ENCODE results near the gene SLC25A29. TPM values are rescaled to one million over a fixed set of nuclear protein-coding genes. Genes with fewer than 3 reads are reported as not detected.

Gene SLC25A29
- total and polyA plus RNA-seq, 2 of the 8 experiments (the other 6 are each of a cell fraction or from before 2014, with no cell fraction given), result 135 to 177 TPM

- TF ChIP-seq, protein P1, sequence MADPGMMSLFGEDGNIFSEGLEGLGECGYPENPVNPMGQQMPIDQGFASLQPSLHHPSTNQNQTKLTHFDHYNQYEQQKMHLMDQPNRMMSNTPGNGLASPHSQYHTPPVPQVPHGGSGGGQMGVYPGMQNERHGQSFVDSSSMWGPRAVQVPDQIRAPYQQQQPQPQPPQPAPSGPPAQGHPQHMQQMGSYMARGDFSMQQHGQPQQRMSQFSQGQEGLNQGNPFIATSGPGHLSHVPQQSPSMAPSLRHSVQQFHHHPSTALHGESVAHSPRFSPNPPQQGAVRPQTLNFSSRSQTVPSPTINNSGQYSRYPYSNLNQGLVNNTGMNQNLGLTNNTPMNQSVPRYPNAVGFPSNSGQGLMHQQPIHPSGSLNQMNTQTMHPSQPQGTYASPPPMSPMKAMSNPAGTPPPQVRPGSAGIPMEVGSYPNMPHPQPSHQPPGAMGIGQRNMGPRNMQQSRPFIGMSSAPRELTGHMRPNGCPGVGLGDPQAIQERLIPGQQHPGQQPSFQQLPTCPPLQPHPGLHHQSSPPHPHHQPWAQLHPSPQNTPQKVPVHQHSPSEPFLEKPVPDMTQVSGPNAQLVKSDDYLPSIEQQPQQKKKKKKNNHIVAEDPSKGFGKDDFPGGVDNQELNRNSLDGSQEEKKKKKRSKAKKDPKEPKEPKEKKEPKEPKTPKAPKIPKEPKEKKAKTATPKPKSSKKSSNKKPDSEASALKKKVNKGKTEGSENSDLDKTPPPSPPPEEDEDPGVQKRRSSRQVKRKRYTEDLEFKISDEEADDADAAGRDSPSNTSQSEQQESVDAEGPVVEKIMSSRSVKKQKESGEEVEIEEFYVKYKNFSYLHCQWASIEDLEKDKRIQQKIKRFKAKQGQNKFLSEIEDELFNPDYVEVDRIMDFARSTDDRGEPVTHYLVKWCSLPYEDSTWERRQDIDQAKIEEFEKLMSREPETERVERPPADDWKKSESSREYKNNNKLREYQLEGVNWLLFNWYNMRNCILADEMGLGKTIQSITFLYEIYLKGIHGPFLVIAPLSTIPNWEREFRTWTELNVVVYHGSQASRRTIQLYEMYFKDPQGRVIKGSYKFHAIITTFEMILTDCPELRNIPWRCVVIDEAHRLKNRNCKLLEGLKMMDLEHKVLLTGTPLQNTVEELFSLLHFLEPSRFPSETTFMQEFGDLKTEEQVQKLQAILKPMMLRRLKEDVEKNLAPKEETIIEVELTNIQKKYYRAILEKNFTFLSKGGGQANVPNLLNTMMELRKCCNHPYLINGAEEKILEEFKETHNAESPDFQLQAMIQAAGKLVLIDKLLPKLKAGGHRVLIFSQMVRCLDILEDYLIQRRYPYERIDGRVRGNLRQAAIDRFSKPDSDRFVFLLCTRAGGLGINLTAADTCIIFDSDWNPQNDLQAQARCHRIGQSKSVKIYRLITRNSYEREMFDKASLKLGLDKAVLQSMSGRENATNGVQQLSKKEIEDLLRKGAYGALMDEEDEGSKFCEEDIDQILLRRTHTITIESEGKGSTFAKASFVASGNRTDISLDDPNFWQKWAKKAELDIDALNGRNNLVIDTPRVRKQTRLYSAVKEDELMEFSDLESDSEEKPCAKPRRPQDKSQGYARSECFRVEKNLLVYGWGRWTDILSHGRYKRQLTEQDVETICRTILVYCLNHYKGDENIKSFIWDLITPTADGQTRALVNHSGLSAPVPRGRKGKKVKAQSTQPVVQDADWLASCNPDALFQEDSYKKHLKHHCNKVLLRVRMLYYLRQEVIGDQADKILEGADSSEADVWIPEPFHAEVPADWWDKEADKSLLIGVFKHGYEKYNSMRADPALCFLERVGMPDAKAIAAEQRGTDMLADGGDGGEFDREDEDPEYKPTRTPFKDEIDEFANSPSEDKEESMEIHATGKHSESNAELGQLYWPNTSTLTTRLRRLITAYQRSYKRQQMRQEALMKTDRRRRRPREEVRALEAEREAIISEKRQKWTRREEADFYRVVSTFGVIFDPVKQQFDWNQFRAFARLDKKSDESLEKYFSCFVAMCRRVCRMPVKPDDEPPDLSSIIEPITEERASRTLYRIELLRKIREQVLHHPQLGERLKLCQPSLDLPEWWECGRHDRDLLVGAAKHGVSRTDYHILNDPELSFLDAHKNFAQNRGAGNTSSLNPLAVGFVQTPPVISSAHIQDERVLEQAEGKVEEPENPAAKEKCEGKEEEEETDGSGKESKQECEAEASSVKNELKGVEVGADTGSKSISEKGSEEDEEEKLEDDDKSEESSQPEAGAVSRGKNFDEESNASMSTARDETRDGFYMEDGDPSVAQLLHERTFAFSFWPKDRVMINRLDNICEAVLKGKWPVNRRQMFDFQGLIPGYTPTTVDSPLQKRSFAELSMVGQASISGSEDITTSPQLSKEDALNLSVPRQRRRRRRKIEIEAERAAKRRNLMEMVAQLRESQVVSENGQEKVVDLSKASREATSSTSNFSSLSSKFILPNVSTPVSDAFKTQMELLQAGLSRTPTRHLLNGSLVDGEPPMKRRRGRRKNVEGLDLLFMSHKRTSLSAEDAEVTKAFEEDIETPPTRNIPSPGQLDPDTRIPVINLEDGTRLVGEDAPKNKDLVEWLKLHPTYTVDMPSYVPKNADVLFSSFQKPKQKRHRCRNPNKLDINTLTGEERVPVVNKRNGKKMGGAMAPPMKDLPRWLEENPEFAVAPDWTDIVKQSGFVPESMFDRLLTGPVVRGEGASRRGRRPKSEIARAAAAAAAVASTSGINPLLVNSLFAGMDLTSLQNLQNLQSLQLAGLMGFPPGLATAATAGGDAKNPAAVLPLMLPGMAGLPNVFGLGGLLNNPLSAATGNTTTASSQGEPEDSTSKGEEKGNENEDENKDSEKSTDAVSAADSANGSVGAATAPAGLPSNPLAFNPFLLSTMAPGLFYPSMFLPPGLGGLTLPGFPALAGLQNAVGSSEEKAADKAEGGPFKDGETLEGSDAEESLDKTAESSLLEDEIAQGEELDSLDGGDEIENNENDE (IDR thresholded peaks at IDR 0.05; ENCODE audit: insufficient replicate concordance, low read length), result no peak
- TF ChIP-seq TEAD4 (IDR thresholded peaks at IDR 0.05; ENCODE audit: low read depth, low read length), result peak; percentile 75
- peak; percentile 77; the same call in 1 of the 2 replicates for TF ChIP-seq RBBP5 (IDR thresholded peaks at IDR 0.05; ENCODE audit: borderline replicate concordance, low read depth, low read length)
- 0 out of 3 replicates have a peak, but pooled peaks of 1 of the 2 experiments have one; percentile 23 for TF ChIP-seq EP300 (IDR thresholded peaks at IDR 0.05; ENCODE audit: borderline replicate concordance in 1 of 2, low read depth in 2 of 2, low read length in 2 of 2)
- TF ChIP-seq KDM5A (IDR thresholded peaks at IDR 0.05; ENCODE audit: low read length), result no peak
- TF ChIP-seq HDAC2 (IDR thresholded peaks at IDR 0.05; ENCODE audit: borderline replicate concordance in 1 of 2, low read depth in 2 of 2, low read length in 2 of 2), result 0 out of 4 replicates have a peak, but pooled peaks of 1 of the 2 experiments have one; percentile 23
- TF ChIP-seq BACH1 (IDR thresholded peaks at IDR 0.05; ENCODE audit: low read length), result peak; percentile 16; the same call in 1 of the 2 replicates
- peak; percentile 20; the same call in 1 of the 2 replicates for TF ChIP-seq CREB1 (IDR thresholded peaks at IDR 0.05)
- no peak for TF ChIP-seq JUN (IDR thresholded peaks at IDR 0.05; ENCODE audit: low read depth, low read length)
Observed at GRCh38 chr14:100285021-100285912, 21.0 kb downstream of the SLC25A29 start (continued).

All from H1 (cell line).